Thoracic aorta (tissue), 2 donors: Measurements from ENCODE around the gene FAM13A. TPM values are rescaled to one million over a fixed set of nuclear protein-coding genes. Genes with fewer than 3 reads are reported as not detected.

Source experiments
- ATAC-seq: fragments of 150-250 bp; one replicate; pipeline ENCODE4 v1.8.0; 2017; ENCODE audit warnings: low read depth; ENCODE audit not compliant: insufficient number of reproducible peaks, low FRiP score
- DNase-seq: peaks from one replicate; pipeline ENCODE4 v3.0.0-alpha.2; 2020; ENCODE audit warnings: low spot score
- H3K27ac ChIP-seq, 2 donors: fragments of 200-600 bp; sonication (generic); 1 replicate in 1 of 2; 2 replicates in 1 of 2; pipeline ENCODE4 v1.5.1; 2016; ENCODE audit warnings: mild to moderate bottlenecking in 2 of 2, moderate library complexity in 2 of 2
- H3K27me3 ChIP-seq: fragments of 200-600 bp; sonication (generic); replicated peaks from 2 replicates; pipeline ENCODE4 v1.6.0; 2016; ENCODE audit warnings: mild to moderate bottlenecking; ENCODE audit not compliant: insufficient read depth
- H3K36me3 ChIP-seq: fragments of 200-600 bp; sonication (generic); one replicate; pipeline ENCODE4 v1.5.1; 2016
- H3K4me1 ChIP-seq, 2 donors: fragments of 200-600 bp; sonication (generic); 1 replicate in 1 of 2; 2 replicates in 1 of 2; pipeline versions ENCODE4 v1.5.1 to v1.6.0; 2016; ENCODE audit warnings: low read depth in 2 of 2, mild to moderate bottlenecking in 1 of 2; ENCODE audit not compliant: control insufficient read depth in 1 of 2
- H3K4me3 ChIP-seq: fragments of 200-600 bp; sonication (generic); 2 replicates; pipeline ENCODE4 v1.5.1; 2016; ENCODE audit warnings: mild to moderate bottlenecking
- H3K9me3 ChIP-seq: fragments of 200-600 bp; sonication (generic); 2 replicates; pipeline ENCODE4 v1.5.1; 2016
- total RNA-seq, 2 donors: library from RNA; depleted of rRNA; stranded (reverse); fragments of >200 nt; gene quantifications; one replicate each; pipeline versions ENCODE4 v1.1.0 to v1.2.3, GENCODE V29; 2016
- TF ChIP-seq, protein P1 (sequence below): fragments of 200-600 bp; sonication (generic); IDR thresholded peaks from one replicate; pipeline ENCODE4 v1.5.1; 2019; ENCODE audit warnings: antibody characterized with exemption

Gene FAM13A
- total RNA-seq, 2 donors from 2014 or later = 27.3 to 32.5 TPM

DNA sequence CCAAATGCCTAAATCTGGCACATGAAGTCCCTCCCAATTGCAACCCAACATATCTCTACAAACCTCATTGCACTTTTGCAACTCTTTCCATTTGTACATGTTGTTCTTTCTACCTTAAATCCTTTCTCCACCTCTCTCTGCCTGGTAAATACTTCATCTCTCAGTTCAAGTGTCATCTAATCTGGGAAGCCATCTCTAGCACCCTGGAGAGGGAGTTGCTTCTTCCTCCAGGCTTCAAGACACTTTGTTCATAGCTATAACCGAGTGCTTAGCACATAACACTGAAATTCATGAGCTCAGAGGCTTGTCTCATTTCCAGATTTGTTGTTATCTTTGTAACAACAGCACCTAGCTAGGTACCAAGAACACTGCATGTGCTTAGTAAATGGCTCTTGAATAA, 244.6 kb downstream of the FAM13A start:
- Histone ChIP-seq H3K27ac (no peak overlapping the region), H3K9me3 (no peaks in the 10 kb centered on the region), H3K4me1 (peaks cover 14 to 59% of the 10 kb centered on the region in 2 donors), H3K27me3 (no peaks in the 10 kb centered on the region), H3K36me3 (no peaks in the 10 kb centered on the region), H3K4me3 (no peak overlapping the region)
- TF ChIP-seq, protein P1, sequence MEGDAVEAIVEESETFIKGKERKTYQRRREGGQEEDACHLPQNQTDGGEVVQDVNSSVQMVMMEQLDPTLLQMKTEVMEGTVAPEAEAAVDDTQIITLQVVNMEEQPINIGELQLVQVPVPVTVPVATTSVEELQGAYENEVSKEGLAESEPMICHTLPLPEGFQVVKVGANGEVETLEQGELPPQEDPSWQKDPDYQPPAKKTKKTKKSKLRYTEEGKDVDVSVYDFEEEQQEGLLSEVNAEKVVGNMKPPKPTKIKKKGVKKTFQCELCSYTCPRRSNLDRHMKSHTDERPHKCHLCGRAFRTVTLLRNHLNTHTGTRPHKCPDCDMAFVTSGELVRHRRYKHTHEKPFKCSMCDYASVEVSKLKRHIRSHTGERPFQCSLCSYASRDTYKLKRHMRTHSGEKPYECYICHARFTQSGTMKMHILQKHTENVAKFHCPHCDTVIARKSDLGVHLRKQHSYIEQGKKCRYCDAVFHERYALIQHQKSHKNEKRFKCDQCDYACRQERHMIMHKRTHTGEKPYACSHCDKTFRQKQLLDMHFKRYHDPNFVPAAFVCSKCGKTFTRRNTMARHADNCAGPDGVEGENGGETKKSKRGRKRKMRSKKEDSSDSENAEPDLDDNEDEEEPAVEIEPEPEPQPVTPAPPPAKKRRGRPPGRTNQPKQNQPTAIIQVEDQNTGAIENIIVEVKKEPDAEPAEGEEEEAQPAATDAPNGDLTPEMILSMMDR = no peak
- DNase-seq (no peak), ATAC-seq (no peak)

GRCh38 chr4:88811904-88812303, 245.1 kb downstream of the FAM13A start:
- H3K27me3 ChIP-seq = no peaks in the 10 kb centered on the region

DNA sequence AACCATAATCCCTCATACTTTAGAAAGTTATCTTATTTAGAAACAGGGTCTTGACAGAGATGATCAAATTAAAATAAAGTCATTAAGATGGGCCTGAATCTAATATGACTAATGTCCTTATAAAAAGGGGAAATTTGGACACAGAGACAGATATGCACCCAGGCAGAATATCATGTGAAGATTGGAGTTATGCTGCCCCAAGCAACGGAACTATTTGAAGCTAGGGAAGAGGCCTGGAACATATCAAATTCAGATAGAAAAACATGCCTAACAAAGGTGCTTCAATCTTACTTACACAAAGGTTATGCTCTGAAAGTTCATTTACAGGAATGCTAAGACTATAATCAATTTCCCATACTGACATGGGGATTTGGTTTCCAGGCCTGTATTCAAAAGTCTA, 246.7 kb downstream of the FAM13A start:
- ATAC-seq (no peak), DNase-seq (no peak)
- Histone ChIP-seq H3K27ac (no peak overlapping the region), H3K36me3 (no peaks in the 10 kb centered on the region), H3K9me3 (no peaks in the 10 kb centered on the region), H3K4me3 (no peak overlapping the region), H3K27me3 (no peaks in the 10 kb centered on the region), H3K4me1 (peaks cover 15 to 55% of the 10 kb centered on the region in 2 donors)
- TF ChIP-seq, protein P1 = no peak

More at GRCh38 chr4:88811904-88812303, 245.1 kb downstream of the FAM13A start:
- Histone ChIP-seq H3K36me3 (no peaks in the 10 kb centered on the region), H3K4me3 (no peak overlapping the region), H3K4me1 (peaks cover 15 to 59% of the 10 kb centered on the region in 2 donors), H3K27ac (no peak overlapping the region), H3K9me3 (no peaks in the 10 kb centered on the region)
- DNase-seq (no peak), ATAC-seq (no peak)
- TF ChIP-seq, protein P1 = no peak

- peaks cover 15 to 52% of the 10 kb centered on the region in 2 donors for H3K4me1 ChIP-seq
- H3K36me3 ChIP-seq = no peaks in the 10 kb centered on the region
- H3K4me3 ChIP-seq = peak overlapping the region; percentile 21
- DNase-seq = no peak
- ATAC-seq = no peak
- no peak overlapping the region for H3K27ac ChIP-seq
- TF ChIP-seq, protein P1 = no peak
- no peaks in the 10 kb centered on the region for H3K9me3 ChIP-seq
- no peaks in the 10 kb centered on the region for H3K27me3 ChIP-seq
Observed at GRCh38 chr4:88809576-88810219, 247.3 kb downstream of the FAM13A start.

DNA sequence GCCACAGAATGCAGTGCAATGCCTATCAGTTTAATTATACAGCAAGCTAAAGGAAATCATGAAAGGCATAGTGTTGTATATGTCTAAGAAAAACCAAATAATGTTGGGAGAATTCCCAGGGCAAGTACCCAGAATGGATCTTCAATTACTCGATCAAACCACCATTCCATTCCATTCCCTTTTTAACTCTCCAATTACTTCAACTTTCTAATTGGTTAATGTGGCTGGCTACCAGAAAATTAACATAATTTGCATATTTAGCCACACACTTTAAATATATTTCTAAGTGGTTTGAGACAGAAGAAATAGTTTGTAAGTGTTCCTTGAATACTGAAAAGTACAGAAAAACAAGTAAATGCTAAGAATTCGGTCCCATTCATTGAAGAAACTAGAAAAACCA, 247.9 kb downstream of the FAM13A start:
- TF ChIP-seq, protein P1 = no peak
- Histone ChIP-seq H3K9me3 (no peaks in the 10 kb centered on the region), H3K4me1 (peaks cover 11 to 47% of the 10 kb centered on the region in 2 donors), H3K27me3 (no peaks in the 10 kb centered on the region), H3K4me3 (peak overlapping the region; percentile 21), H3K36me3 (no peaks in the 10 kb centered on the region), H3K27ac (no peak overlapping the region)
- ATAC-seq = no peak
- no peak for DNase-seq
